Amygdala (tissue), 56 donors: ENCODE results near the gene CPA4.
A peak's percentile ranks its signal among the peaks of the same experiment; 100 is the strongest.

Source experiments
- DNase-seq, 56 donors: peaks; one replicate each; lab custom pipeline; 2025; lab: John Stamatoyannopoulos, UW

The CPA4 gene

DNA sequence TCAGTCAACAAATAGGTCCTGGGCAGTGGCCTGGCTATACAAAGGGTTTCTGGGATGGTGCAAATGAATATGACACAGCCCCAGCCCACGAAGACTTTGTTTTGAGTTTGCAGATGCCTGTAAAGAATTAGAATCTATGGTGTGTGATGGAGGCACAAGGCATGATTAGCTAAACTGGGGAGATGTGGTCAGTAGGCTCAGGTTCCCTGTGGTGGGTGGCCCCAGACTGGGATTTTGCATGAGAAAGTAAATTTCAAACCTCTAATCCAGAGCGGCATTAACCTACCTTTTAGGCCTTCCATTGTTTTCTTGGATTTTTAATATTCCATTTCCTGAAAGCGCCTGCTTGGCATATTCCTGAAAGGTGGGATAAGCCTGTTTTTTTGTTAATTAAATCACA, 45.3 kb downstream of the CPA4 start:
- DNase-seq: no peak

GRCh38 chr7:130341882-130342281, 48.9 kb downstream of the CPA4 start:
- DNase-seq: no peak

DNA sequence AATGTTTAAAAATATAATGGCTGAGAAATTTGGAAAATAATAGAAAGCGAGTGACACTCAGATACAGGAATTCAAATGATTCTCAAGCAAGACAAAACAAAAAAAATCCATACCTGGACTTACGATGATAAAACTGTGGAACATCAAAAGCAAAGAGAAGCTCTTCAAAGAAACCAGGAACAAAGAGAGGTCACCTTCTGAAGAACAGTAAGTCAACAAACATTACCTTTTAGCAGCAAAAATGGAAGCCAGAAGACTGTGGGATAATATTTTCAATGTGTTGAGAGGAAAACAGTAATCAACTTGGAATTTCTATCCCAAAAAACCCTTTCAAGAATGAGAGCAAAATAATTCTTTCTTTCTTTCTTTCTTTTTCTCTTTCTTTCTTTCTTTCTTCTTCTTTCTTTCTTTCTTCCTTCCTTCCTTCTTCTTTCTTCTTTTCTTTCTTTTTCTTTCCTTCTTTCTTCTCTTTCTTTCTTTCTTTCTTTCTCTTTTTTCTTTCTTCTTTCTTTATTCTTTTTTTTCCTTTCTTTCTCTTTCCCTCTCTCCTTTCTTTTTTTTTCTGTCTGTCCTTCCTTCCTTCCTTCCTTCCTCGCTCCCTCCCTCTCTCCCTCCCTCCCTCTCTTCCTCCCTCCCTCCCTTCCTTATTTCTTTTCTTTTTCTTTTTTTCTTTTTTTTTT, 49.9 kb downstream of the CPA4 start:
- DNase-seq: no peak

GRCh38 chr7:130344271-130344866, 51.4 kb downstream of the CPA4 start, which contains the start of gene CPA5:
Gene CPA5 (plus strand): TSS chr7:130344816. CDS start chr7:130346486, 1,670 bp downstream.
- DNase-seq: no peak

DNA sequence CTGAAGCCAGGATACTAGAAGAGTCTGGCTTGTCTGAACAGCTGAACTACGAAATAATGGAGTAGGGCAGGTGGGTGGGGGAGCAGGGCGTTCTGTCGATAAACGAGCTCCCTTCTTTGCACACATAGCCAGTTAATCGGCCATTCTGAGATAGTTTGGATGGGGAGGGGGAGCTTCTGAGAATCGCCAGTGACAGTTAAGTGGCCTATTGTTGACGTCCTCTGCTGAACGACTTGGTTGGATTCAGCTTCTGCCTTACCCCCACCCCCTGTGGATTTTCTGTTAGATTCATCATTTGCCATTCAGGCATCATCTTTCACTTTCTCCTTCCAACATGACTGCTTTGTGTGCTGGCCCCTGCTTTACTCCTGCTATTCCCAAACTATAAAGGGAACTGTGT, 52.2 kb downstream of the CPA4 start:
- DNase-seq: no peak

DNA sequence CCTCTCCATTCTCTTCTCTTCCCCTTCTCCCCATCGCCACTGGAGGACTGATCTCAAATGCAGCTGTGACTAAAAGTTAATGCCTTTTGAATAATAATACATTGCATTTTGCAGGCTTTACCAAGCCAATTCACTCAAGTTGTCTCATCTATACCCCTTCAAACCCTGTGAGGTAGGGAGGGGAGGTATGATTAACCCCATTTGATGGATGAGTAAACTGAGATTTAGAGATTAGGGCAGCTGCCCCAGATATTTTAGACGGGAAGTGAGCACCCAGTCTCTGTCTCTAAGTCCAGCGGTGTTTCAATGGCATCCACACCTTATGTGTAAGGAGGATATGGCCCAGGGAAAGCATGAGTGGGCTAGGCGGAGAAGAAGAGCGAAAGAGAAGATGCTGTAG, 52.8 kb downstream of the CPA4 start:
- no peak for DNase-seq

DNA sequence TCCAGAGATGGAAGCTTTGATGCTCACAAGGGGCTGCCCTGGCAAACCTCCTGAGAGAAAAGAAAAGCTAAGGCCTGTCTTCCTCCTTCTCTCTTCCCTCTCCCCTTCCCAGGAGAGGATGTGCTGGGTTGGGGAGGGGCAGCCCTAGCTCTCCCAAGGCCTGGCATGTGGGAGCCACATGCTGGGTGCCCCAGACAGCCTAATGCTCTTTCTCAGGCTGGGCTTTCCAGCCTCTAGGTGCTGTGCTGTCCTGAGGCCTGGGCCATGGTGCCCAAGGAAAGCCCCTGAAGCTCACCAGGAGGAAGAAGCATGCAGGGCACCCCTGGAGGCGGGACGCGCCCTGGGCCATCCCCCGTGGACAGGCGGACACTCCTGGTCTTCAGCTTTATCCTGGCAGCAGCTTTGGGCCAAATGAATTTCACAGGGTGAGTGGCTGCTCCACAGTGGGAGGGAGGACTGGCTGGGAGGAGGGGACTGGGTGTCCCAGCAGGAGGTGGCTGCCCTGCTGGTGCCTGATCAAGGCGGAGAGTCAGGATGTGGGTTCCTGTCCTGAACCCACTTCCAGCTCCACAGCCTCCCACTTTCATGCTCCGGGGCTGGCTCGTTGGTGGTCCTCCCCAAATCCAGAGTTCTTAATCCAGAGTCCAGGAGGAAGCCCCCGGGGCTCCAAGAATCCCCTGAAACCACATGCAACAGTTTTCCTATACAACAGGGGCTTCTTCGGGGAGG, 53.4 kb downstream of the CPA4 start:
- no peak for DNase-seq

DNA sequence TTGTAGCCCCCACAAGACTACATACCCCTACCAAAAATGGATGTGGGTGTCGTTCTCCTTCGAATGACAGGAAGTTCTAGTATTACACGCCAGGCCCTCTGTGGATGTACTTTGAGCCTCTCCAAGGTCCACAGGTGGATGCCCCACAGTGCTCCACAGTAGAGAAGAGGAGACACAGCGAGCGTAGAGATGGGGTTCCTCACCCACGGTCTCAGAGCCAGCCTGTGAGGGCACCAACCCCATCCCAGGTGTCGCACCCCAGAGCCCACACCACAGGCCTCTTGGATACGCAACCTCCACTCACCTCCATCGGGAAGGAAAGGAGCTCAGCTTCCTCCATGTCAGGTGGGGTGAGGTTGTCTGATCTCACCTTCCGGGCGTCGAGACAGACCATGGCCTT, 54.0 kb downstream of the CPA4 start:
- no peak for DNase-seq

- no peak for DNase-seq
Observed at GRCh38 chr7:130349911-130350782, 57.2 kb downstream of the CPA4 start.

- no peak for DNase-seq
Observed at GRCh38 chr7:130350945-130351790, 58.2 kb downstream of the CPA4 start.

GRCh38 chr7:130351791-130352090, 58.8 kb downstream of the CPA4 start:
- DNase-seq: no peak

DNA sequence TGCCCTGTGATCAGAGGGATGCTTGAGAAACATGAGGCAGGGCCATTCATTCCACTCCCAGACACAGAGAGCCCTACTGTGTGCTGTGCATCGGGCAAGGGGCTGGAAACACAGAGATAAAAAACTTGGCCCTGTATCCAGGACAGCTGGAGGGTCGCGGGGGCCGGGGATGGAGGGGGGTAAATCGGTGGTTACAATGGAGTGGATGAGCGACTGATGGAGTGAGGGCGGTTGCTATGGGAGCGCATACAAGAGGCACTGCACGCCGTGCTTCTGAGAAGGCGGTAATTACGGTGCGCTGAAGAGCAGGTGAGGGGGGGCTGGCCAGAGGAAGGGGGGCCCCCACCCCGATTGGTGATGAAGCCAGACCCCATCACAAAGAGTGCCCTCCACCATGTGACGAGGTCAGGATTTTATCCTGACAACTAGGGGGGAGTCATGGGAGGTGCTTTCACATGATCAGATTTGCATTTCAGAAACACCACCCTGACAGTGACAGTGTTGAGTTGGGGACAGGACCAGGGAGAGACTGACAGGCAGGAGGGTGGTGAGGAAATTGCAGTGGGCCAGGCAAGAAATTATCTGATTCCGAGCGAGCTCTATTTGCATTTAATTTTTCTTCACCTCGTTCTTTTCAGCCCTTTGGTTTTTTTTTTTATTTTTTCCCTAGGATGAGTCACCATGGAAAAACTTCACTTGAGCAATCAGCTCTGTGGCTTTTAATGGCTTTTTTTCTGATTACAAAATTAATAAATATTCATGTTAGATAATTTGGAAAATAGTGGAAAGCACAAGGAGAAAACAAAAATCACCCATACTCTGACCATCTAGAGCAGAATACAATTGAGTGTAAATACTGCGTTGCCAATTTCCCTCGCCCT, 59.5 kb downstream of the CPA4 start:
- DNase-seq: peak in 15 of 56 donors; percentile 12 to 67 (median 25)

DNA sequence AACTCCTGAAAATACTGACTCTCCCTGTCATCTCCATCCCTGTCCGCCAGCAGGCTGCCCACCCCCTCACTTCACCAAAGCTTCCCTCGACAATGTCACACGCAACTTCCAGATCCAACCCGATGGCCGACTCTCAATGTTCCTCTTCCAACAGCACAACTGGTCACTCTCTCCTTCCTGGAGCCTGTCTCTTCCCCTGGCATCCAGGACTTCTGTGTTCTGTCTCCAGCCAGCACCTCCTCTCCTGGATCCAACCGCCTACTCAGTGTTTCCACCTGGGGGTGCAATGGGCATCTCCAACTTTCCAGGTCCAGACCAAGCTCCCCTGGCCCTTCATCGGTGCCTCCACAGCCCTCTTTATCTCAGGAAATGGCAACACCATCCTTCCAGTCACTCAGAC, 60.2 kb downstream of the CPA4 start:
- no peak for DNase-seq

DNA sequence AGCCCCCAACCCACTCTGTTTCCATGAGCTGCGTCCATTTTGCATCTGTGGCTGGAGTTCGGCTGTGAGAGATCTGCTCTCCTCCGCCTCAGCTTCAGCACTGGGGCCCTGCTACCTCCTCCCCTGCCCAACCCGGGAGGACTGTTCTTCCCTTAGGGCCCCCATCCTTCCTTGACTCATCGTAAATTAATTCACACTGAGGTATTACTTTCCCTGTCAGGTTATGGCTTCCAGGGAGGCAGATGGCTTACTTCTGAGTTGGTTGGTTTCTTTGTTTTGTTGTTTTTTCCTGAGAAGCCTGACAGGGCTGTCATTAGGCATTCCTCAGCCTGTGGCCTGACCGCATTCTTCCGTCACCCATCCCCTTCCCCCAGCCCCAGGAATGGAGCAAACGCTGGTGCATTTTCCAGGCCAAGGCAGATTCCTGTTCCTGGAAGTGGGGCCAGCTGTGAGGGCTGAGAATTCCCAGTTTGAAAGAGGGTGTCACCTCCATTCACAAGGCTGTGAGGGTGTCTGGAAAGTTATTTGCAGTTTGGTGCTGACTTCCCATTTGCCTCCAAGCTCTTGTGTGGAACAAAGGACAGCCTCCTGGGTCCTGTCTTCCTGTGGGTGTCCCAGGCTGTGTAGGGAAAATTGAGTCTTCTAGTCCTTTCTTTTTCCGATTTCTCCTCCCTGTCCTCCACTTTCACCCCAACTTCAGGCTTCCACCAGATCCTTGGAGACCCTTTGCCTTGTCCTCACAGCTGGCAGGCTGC, 63.3 kb downstream of the CPA4 start:
- DNase-seq: peak in 3 of 56 donors; percentile 27 to 61 (median 45)

DNA sequence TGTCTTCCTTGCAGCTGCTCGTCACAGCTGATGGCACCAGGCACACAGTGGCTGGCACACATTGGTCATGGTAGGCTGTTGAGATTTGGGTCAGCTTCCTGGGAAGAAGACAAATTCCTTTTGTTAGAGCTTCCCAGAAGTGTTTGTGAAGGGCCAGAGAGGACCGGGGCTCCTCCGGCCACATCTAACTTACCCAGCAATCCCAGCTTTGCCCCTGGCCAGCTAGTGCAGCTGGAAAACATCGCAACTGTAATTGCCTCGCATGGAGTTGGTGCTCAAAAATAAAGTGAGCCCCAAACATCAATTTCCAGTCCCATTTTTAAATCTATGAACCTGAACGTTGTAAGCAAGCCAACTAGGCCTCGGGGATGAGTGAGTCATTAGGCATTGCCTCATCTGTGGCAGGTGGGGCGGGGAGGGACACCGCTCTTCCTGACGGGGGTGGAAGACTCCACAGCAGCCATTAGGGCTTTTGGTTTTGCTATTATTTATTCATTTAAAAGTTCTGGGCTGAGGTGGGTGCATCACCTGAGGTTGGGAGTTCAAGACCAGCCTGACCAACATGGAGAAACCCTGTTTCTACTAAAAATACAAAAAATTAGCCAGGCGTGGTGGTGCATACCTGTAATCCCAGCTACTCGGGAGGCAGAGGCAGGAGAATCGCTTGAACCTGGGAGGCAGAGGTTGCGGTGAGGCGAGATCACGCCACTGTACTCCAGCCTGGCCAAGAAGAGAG, 64.1 kb downstream of the CPA4 start:
- DNase-seq: peak in 14 of 56 donors; percentile 10 to 64 (median 42)

DNA sequence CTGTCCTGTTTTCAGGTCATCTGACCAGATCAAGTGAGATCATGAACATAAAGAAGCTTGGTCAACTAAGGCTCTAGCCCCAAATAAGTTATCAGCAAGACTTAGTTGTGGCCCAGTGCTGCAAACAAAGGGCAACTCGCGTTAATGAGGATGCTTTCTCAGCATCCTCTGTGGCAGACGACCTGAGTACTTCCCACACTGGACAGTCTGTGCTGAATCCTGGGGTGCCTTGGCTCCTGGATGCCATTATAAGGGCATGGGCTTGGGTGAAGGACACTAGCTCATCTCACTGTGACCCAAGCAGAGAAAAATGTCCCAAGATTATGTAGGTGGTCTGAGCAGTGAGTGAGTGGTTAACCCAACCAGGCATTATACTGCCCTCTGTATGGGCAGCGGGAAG, 65.5 kb downstream of the CPA4 start:
- DNase-seq: no peak

DNA sequence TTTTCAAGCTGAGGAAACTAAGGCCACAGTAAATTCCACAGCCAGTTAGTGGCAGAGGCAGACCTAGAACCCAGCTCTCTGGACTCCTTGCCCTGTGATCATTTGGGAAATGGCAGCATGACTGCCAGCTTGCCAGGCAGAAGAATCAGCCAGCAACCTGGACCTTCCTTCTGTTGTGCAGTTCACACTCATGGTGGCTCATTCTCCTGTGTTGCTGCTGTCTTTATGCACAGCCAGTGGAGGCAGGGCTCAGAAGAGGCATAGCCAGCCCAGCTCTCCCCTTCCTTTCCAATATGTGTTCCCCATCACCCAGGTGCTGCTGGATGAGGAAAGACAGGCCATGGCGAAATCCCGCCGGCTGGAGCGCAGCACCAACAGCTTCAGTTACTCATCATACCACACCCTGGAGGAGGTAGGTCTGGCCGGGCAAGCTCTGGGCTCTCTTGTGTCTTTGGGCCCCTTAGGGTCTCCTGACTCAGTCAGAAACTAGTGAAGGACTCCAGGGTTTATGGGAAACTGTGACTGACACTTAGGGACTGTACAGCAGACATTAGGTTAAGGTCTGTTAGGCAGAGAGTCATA, 66.4 kb downstream of the CPA4 start:
- DNase-seq: no peak
